Measurements from ENCODE around the gene PCDHGB3.
A peak's percentile ranks its signal among the peaks of the same experiment; 100 is the strongest.
"Not testable (repeated sequence)": the region's sequence is repeated elsewhere in the genome, so short reads cannot be mapped to it uniquely, and the experiment has no call there.

The PCDHGB3 gene

GRCh38 chr5:141412854-141413539, 43.0 kb downstream of the PCDHGB3 start, which contains the start of gene PCDHGA10:
Gene PCDHGA10 (plus strand): TSS chr5:141412987. CDS start chr5:141413176, 189 bp downstream.
- DNase-seq, result peak; percentile 49
- Histone ChIP-seq H3K9me3 (no peaks in the 10 kb centered on the region; the same call in 1 of the 2 replicates), H3K4me3 (ENCODE audit: low read depth, low read length) (no peak within 1 kb of the TSS)

GRCh38 chr5:141413540-141414069, 43.6 kb downstream of the PCDHGB3 start:
- Histone ChIP-seq H3K4me1 (no peaks in the 10 kb centered on the region), H3K4me3 (ENCODE audit: low read depth, low read length) (no peak overlapping the region), H3K27me3 (no peaks in the 10 kb centered on the region), H3K9me3 (no peaks in the 10 kb centered on the region; the same call in 1 of the 2 replicates), H3K36me3 (no peaks in the 10 kb centered on the region)
- no peak for TF ChIP-seq CTCF (IDR thresholded peaks at IDR 0.05; ENCODE audit: low read depth, low read length)
- no peak for DNase-seq

More at GRCh38 chr5:141412854-141413539, 43.0 kb downstream of the PCDHGB3 start, which contains the start of gene PCDHGA10:
- H3K36me3 ChIP-seq, result no peaks in the 10 kb centered on the region
- H3K27me3 ChIP-seq, result no peaks in the 10 kb centered on the region
- no peaks in the 10 kb centered on the region for H3K4me1 ChIP-seq
- TF ChIP-seq CTCF (IDR thresholded peaks at IDR 0.05; ENCODE audit: low read depth, low read length), result peak; percentile 50

- H3K4me1 ChIP-seq; H3K36me3 ChIP-seq; H3K27me3 ChIP-seq; H3K4me3 ChIP-seq (ENCODE audit: low read depth, low read length); H3K9me3 ChIP-seq; DNase-seq: not testable (repeated sequence)
These were observed 44.7 kb downstream of the PCDHGB3 start for GRCh38 chr5:141414548-141415274.

- not testable (repeated sequence) for H3K4me3 ChIP-seq (ENCODE audit: low read depth, low read length); H3K4me1 ChIP-seq; DNase-seq; H3K36me3 ChIP-seq; H3K9me3 ChIP-seq; H3K27me3 ChIP-seq
These were observed 45.2 kb downstream of the PCDHGB3 start for GRCh38 chr5:141415275-141415618.

GRCh38 chr5:141417494-141418172, 47.6 kb downstream of the PCDHGB3 start, which contains the start of gene PCDHGB7:
Gene PCDHGB7 (plus strand): TSS chr5:141417677. CDS start chr5:141417860, 183 bp downstream.
- TF ChIP-seq CTCF (IDR thresholded peaks at IDR 0.05; ENCODE audit: low read depth, low read length), result peak; percentile 78
- DNase-seq, result peak; percentile 83
- H3K36me3 ChIP-seq; H3K27me3 ChIP-seq; H3K4me1 ChIP-seq; H3K9me3 ChIP-seq; H3K4me3 ChIP-seq (ENCODE audit: low read depth, low read length): not testable (repeated sequence)

- no peaks in the 10 kb centered on the region for H3K4me1 ChIP-seq
- H3K9me3 ChIP-seq, result no peaks in the 10 kb centered on the region; the same call in 1 of the 2 replicates
- H3K27me3 ChIP-seq, result no peaks in the 10 kb centered on the region
- no peak overlapping the region for H3K4me3 ChIP-seq (ENCODE audit: low read depth, low read length)
- peaks cover 8% of the 10 kb centered on the region; the same call in 1 of the 2 replicates for H3K36me3 ChIP-seq
- no peak for TF ChIP-seq CTCF (IDR thresholded peaks at IDR 0.05; ENCODE audit: low read depth, low read length)
- no peak for DNase-seq
These were observed 49.2 kb downstream of the PCDHGB3 start for GRCh38 chr5:141419074-141419880.

All from BE2C (cell line).